ENCODE results near the gene GNL1. TPM values are rescaled to one million over a fixed set of nuclear protein-coding genes. Genes with fewer than 3 reads are reported as not detected.
"Not testable (repeated sequence)": the region's sequence is repeated elsewhere in the genome, so short reads cannot be mapped to it uniquely, and the experiment has no call there.

Gene GNL1
- total and polyA plus RNA-seq, 2 donors, result 46.4 to 78.8 TPM

GRCh38 chr6:30495060-30495459, 61.2 kb downstream of the GNL1 start:
- H3K27me3 ChIP-seq (ENCODE audit: control insufficient read depth in 2 of 2, insufficient read depth in 1 of 2, low read length in 1 of 2); H3K9me3 ChIP-seq (ENCODE audit: control insufficient read depth in 2 of 2, insufficient read depth in 1 of 2, low read length in 1 of 2); H3K27ac ChIP-seq (ENCODE audit: low read depth in 1 of 2, low read length in 1 of 2); DNase-seq (ENCODE audit: low read depth in 6 of 9, low spot score in 9 of 9); H3K4me3 ChIP-seq (ENCODE audit: low read length in 2 of 2): not testable (repeated sequence)
- H3K4me1 ChIP-seq (ENCODE audit: control insufficient read depth in 2 of 2, insufficient read depth in 2 of 2, low read length in 2 of 2), result peaks cover 11 to 22% of the 10 kb centered on the region in 2 donors
- peaks cover 30 to 41% of the 10 kb centered on the region in 2 donors for H3K36me3 ChIP-seq (ENCODE audit: control insufficient read depth in 2 of 2, insufficient read depth in 2 of 2, low read length in 1 of 2)
- WGBS, result 95% methylated on average over 4 of the region's 4 CpGs

GRCh38 chr6:30494291-30494861, 61.9 kb downstream of the GNL1 start:
- Histone ChIP-seq H3K4me3 (ENCODE audit: low read length in 2 of 2) (no peak overlapping the region), H3K36me3 (ENCODE audit: control insufficient read depth in 2 of 2, insufficient read depth in 2 of 2, low read length in 1 of 2) (peaks cover 30 to 41% of the 10 kb centered on the region in 2 donors), H3K4me1 (ENCODE audit: control insufficient read depth in 2 of 2, insufficient read depth in 2 of 2, low read length in 2 of 2) (peaks cover 11 to 22% of the 10 kb centered on the region in 2 donors), H3K27me3 (ENCODE audit: control insufficient read depth in 2 of 2, insufficient read depth in 1 of 2, low read length in 1 of 2) (no peaks in the 10 kb centered on the region), H3K27ac (ENCODE audit: low read depth in 1 of 2, low read length in 1 of 2) (no peak overlapping the region), H3K9me3 (ENCODE audit: control insufficient read depth in 2 of 2, insufficient read depth in 1 of 2, low read length in 1 of 2) (peaks cover 0 to 5% of the 10 kb centered on the region in 2 donors)
- WGBS, result 84% methylated on average over 8 of the region's 8 CpGs
- DNase-seq (ENCODE audit: low read depth in 6 of 9, low spot score in 9 of 9), result no peak

GRCh38 chr6:30493643-30494250, 62.5 kb downstream of the GNL1 start:
- Histone ChIP-seq H3K4me3 (ENCODE audit: low read length in 2 of 2) (no peak overlapping the region), H3K27me3 (ENCODE audit: control insufficient read depth in 2 of 2, insufficient read depth in 1 of 2, low read length in 1 of 2) (no peaks in the 10 kb centered on the region), H3K36me3 (ENCODE audit: control insufficient read depth in 2 of 2, insufficient read depth in 2 of 2, low read length in 1 of 2) (peaks cover 30 to 41% of the 10 kb centered on the region in 2 donors), H3K27ac (ENCODE audit: low read depth in 1 of 2, low read length in 1 of 2) (no peak overlapping the region), H3K9me3 (ENCODE audit: control insufficient read depth in 2 of 2, insufficient read depth in 1 of 2, low read length in 1 of 2) (peaks cover 0 to 5% of the 10 kb centered on the region in 2 donors), H3K4me1 (ENCODE audit: control insufficient read depth in 2 of 2, insufficient read depth in 2 of 2, low read length in 2 of 2) (peaks cover 13 to 26% of the 10 kb centered on the region in 2 donors)
- 91% methylated on average over 8 of the region's 8 CpGs for WGBS
- no peak for DNase-seq (ENCODE audit: low read depth in 6 of 9, low spot score in 9 of 9)

GRCh38 chr6:30491991-30492952, 64.0 kb downstream of the GNL1 start:
- H3K4me1 ChIP-seq (ENCODE audit: control insufficient read depth in 2 of 2, insufficient read depth in 2 of 2, low read length in 2 of 2), result peaks cover 9 to 32% of the 10 kb centered on the region in 2 donors
- peaks cover 0 to 5% of the 10 kb centered on the region in 2 donors for H3K9me3 ChIP-seq (ENCODE audit: control insufficient read depth in 2 of 2, insufficient read depth in 1 of 2, low read length in 1 of 2)
- DNase-seq (ENCODE audit: low read depth in 6 of 9, low spot score in 9 of 9), result no peak
- H3K4me3 ChIP-seq (ENCODE audit: low read length in 2 of 2), result peak overlapping the region; percentile 27 to 28
- peak overlapping the region in 1 of 2 donors; percentile 43 for H3K27ac ChIP-seq (ENCODE audit: low read depth in 1 of 2, low read length in 1 of 2)
- H3K27me3 ChIP-seq (ENCODE audit: control insufficient read depth in 2 of 2, insufficient read depth in 1 of 2, low read length in 1 of 2), result no peaks in the 10 kb centered on the region
- WGBS, result 90% methylated on average over 16 of the region's 16 CpGs
- H3K36me3 ChIP-seq (ENCODE audit: control insufficient read depth in 2 of 2, insufficient read depth in 2 of 2, low read length in 1 of 2), result peaks cover 30 to 41% of the 10 kb centered on the region in 2 donors

Other genes with a start within 250 kb of the GNL1 start
- 7.2 TPM for gene TRIM39, start 229.6 kb downstream of the GNL1 start, total RNA-seq
- 12.7 TPM for gene TRIM39, start 229.6 kb downstream of the GNL1 start, polyA plus RNA-seq
- 35.4 TPM for gene RPP21, start 211.3 kb downstream of the GNL1 start, total RNA-seq
- 76.2 TPM for gene RPP21, start 211.3 kb downstream of the GNL1 start, polyA plus RNA-seq
- gene HLA-E, start 67.0 kb downstream of the GNL1 start, total RNA-seq, result 303 TPM
- gene HLA-E, start 67.0 kb downstream of the GNL1 start, polyA plus RNA-seq, result 531 TPM
- 13.0 TPM for gene PRR3, start 806 bp upstream of the GNL1 start, total RNA-seq
- gene PRR3, start 806 bp upstream of the GNL1 start, polyA plus RNA-seq, result 16.7 TPM
- 33.9 TPM for gene ABCF1, start 15.0 kb upstream of the GNL1 start, total RNA-seq
- gene ABCF1, start 15.0 kb upstream of the GNL1 start, polyA plus RNA-seq, result 23.5 TPM
- gene PPP1R10, start 60.8 kb upstream of the GNL1 start, total RNA-seq, result 37.8 TPM
- gene PPP1R10, start 60.8 kb upstream of the GNL1 start, polyA plus RNA-seq, result 24.9 TPM
- 47.9 TPM for gene MRPS18B, start 61.4 kb upstream of the GNL1 start, total RNA-seq
- 48.9 TPM for gene MRPS18B, start 61.4 kb upstream of the GNL1 start, polyA plus RNA-seq
- gene ATAT1, start 70.4 kb upstream of the GNL1 start, total RNA-seq, result 2.9 TPM
- 7.5 TPM for gene ATAT1, start 70.4 kb upstream of the GNL1 start, polyA plus RNA-seq
- 9.5 TPM for gene C6orf136, start 90.6 kb upstream of the GNL1 start, total RNA-seq
- gene C6orf136, start 90.6 kb upstream of the GNL1 start, polyA plus RNA-seq, result 24.0 TPM
- 29.9 TPM for gene DHX16, start 116.5 kb upstream of the GNL1 start, total RNA-seq
- gene DHX16, start 116.5 kb upstream of the GNL1 start, polyA plus RNA-seq, result 48.0 TPM
- 47.6 TPM for gene PPP1R18, start 130.2 kb upstream of the GNL1 start, total RNA-seq
- gene PPP1R18, start 130.2 kb upstream of the GNL1 start, polyA plus RNA-seq, result 115 TPM
- gene NRM, start 134.5 kb upstream of the GNL1 start, total RNA-seq, result 6.5 TPM
- gene NRM, start 134.5 kb upstream of the GNL1 start, polyA plus RNA-seq, result 10.4 TPM
- 7.6 TPM for gene MDC1, start 160.8 kb upstream of the GNL1 start, total RNA-seq
- 21.6 TPM for gene MDC1, start 160.8 kb upstream of the GNL1 start, polyA plus RNA-seq
- 691 TPM for gene TUBB, start 163.9 kb upstream of the GNL1 start, total RNA-seq
- gene TUBB, start 163.9 kb upstream of the GNL1 start, polyA plus RNA-seq, result 137 TPM
- 67.1 TPM for gene FLOT1, start 186.2 kb upstream of the GNL1 start, total RNA-seq
- 157 TPM for gene FLOT1, start 186.2 kb upstream of the GNL1 start, polyA plus RNA-seq
- 17.9 TPM for gene IER3, start 188.1 kb upstream of the GNL1 start, total RNA-seq
- gene IER3, start 188.1 kb upstream of the GNL1 start, polyA plus RNA-seq, result 39.7 TPM

Data from thymus (tissue), 11 donors.